SIG-M5 treated with dmso at 0.1 percent for 504 hours (cell line): ENCODE results near the gene RBM20.
A peak's percentile ranks its signal among the peaks of the same experiment; 100 is the strongest.

Experiments used
- DNase-seq: peaks from one replicate; lab custom pipeline; 2025; ENCODE audit not compliant: unreplicated experiment; lab: John Stamatoyannopoulos, UW

The RBM20 gene

GRCh38 chr10:110730345-110731050 lies 86.4 kb downstream of the RBM20 start:
- DNase-seq: no peak

GRCh38 chr10:110733218-110733952 lies 89.2 kb downstream of the RBM20 start:
- DNase-seq: no peak

GRCh38 chr10:110735620-110736027 lies 91.5 kb downstream of the RBM20 start:
- DNase-seq: no peak

- no peak for DNase-seq
Observed at GRCh38 chr10:110737886-110738634, 93.9 kb downstream of the RBM20 start.

- DNase-seq: no peak
Observed at GRCh38 chr10:110739811-110740271, 95.7 kb downstream of the RBM20 start.

- DNase-seq: no peak
Observed at GRCh38 chr10:110742801-110743200, 98.7 kb downstream of the RBM20 start.

- no peak for DNase-seq
Observed at GRCh38 chr10:110744782-110745181, 100.6 kb downstream of the RBM20 start.

- DNase-seq: peak; percentile 69
Observed at GRCh38 chr10:110746254-110746826, 102.2 kb downstream of the RBM20 start.

GRCh38 chr10:110746969-110747608 lies 103.0 kb downstream of the RBM20 start:
- no peak for DNase-seq

- no peak for DNase-seq
Observed at GRCh38 chr10:110747609-110748464, 103.7 kb downstream of the RBM20 start.

GRCh38 chr10:110748970-110749369 lies 104.8 kb downstream of the RBM20 start:
- DNase-seq: no peak

- no peak for DNase-seq
Observed at GRCh38 chr10:110750931-110751330, 106.8 kb downstream of the RBM20 start.

GRCh38 chr10:110751850-110752249 lies 107.7 kb downstream of the RBM20 start:
- DNase-seq: no peak

GRCh38 chr10:110753462-110753861 lies 109.3 kb downstream of the RBM20 start:
- DNase-seq: no peak

GRCh38 chr10:110754375-110755105 lies 110.4 kb downstream of the RBM20 start:
- no peak for DNase-seq

- DNase-seq: no peak
Observed at GRCh38 chr10:110755781-110756180, 111.6 kb downstream of the RBM20 start.

GRCh38 chr10:110756876-110757275 lies 112.7 kb downstream of the RBM20 start:
- DNase-seq: no peak

- no peak for DNase-seq
Observed at GRCh38 chr10:110757586-110757985, 113.5 kb downstream of the RBM20 start.

GRCh38 chr10:110758128-110758765 lies 114.1 kb downstream of the RBM20 start:
- no peak for DNase-seq
